COLO829 (cell line): Measurements from ENCODE around the gene AAK1.
"Not testable (repeated sequence)": the region's sequence is repeated elsewhere in the genome, so short reads cannot be mapped to it uniquely, and the experiment has no call there.

ENCODE experiments used
- DNase-seq: peaks from one replicate; pipeline ENCODE4 v3.0.0; 2012; ENCODE audit warnings: low spot score

Gene AAK1

DNA sequence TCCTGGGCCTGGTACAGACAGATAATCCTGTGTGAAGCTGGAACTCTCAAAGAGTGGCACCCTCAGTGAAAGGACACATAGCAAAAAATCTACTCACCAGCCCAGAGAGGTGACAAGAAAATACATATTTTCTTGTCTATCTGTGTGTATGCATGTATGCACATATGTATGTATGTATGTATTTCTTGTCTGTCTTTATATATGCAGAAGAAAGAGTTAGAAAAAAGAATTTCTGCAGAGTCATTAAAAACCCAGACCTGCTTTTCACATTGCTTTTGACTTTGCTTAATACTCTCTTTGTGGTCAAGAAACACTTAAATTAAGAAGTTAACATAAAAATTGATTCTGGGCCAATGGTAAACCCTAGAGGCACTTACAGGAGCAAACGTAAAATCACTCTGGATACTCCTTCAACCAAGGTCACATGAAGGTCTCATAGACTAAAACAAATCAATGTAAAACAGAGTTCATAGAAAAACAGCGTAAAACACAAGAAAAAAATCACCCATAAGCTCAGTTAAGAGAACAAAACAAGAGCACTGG, 16.5 kb upstream of the AAK1 start:
- no peak for DNase-seq

DNA sequence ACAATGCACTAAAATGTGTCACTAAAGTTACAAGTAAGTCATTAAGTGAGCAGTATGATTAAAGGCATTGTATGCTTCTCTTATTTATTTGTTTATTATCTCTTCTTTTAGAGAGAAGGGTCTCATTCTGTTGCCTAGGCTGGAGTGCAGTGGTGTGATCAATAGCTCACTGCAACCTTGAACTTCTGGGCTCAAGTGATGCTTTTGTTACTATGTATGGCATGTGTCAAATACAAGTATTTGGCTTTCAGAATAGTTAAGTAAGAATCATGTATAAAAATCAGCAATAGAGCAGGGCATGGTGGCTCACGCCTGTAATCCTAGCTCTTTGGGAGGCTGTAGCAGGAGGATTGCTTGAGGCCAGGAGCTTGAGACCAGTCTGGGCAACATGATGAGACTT, 15.8 kb upstream of the AAK1 start:
- no peak for DNase-seq

DNA sequence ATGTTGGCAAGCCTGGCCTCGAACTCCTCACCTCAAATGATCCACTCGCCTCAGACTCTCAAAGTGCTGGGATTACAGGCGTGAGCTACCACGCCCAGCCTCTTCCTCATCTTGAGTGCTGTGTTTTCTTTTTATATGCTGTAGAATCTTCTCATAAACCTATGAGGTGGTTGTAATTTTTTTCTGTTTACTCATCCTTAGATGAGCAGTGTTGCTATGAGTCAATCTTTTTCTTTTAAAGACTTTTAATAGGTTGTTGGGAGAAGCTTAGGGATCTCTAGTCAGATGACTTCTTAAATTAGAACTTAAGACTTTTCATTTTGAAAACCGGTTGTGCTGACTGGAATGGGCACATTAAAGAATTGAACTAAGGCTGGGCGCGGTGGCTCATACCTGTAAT, 8.7 kb upstream of the AAK1 start:
- DNase-seq = peak; percentile 16

- DNase-seq = not testable (repeated sequence)
Measured at GRCh38 chr2:69647196-69647595, 3.7 kb upstream of the AAK1 start.

DNA sequence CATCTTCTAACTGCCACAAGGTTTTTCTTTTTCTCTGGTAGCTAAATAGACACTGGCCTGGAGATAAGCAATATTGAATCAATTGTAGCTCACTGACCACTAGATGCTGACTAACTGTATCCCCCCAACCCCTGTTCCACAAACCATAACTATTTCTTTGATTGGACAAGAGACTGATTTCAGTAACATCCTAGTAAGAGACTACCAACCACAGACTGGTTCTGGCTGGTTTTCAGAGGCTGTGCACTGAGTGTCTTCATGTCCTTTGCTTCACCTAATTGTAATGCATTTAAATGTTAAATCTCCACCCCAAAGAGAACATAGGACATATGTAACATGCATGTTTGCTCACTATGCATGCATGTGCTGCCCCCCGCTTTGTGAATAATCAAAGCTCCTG, 3.2 kb upstream of the AAK1 start:
- no peak for DNase-seq

DNA sequence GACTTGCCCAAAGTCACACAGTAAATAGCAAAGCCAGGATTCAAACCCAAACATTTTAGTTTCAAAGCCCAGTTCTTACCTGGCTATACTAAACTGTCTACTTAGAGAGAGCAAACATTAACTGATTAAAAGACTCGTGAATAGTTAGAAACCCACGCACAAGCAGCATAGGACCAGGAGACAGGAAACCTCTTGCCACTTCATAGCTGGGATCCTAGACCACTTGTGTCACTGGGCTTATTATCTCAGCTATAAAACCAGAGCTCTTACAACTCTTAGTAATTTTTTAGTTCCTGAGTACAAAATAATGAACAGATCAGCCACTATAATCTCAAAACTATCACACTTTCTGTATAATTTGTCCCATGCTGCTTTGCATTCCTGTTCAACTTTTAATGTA, 2.4 kb upstream of the AAK1 start:
- DNase-seq = no peak

- DNase-seq = no peak
Measured at GRCh38 chr2:69645031-69645431, 1.5 kb upstream of the AAK1 start.

GRCh38 chr2:69644506-69644979, 1.0 kb upstream of the AAK1 start:
- no peak for DNase-seq

- peak; percentile 60 for DNase-seq
Measured at GRCh38 chr2:69642709-69643601, 584 bp downstream of the AAK1 start.

GRCh38 chr2:69641887-69642708, 1.4 kb downstream of the AAK1 start:
- DNase-seq = no peak

DNA sequence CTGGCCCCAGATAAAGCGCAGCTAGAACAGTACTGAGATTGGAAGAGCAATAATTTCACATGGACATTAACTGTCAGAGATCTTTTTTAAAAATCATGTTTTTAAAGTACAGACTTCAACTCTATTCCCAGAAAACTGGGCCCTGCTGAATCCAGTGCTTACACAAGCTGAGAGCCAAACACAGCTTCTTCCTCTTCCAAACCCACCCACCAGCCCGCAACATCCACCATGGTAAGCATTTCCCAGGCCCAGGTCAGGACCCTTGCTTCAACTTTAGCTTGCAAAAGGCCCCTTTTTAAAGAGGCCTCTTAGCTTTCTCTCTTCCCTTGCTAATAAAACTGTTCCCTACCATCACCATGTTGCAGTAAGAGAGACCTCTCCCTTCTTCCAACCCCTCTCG, 2.1 kb downstream of the AAK1 start:
- no peak for DNase-seq

GRCh38 chr2:69639266-69639665, 4.3 kb downstream of the AAK1 start:
- no peak for DNase-seq

DNA sequence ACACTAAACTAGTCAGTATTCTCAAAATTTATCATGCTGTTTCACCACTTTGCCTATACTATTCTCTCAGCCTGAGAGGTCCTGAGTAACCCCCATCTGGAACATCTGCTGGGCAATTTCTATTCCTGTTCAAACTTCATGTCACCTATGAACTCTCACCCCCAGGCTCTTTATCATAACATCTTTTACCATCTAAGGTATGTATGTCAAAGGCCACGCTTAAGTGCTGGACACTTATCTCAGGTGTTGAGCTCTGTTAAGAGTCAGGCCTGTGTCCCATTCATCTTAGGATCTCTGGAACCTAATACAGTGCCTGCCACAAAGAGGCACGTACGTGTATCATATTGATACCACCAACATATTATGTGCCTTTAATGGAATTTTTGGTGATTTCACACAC, 4.9 kb downstream of the AAK1 start:
- DNase-seq = no peak

DNA sequence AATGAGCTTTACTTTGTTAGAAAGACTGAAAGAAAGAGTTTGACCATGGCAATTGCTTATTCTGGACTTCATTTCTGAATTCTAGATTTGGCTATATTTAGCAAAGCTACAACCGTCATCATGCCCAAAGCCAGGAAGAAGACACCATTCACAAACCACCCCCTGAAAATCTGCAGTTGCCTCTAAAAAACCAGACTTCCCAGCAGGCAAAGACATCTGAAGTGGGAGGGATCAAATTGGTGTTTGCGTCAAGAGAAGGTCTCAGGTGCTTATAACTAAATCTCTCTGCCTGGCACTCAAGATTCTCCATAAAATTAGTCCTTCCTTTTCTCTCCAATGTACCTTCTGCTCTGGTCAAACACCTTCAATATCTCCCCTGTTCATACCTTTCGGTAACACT, 5.6 kb downstream of the AAK1 start:
- DNase-seq = no peak

- no peak for DNase-seq
Measured at GRCh38 chr2:69636395-69636794, 7.1 kb downstream of the AAK1 start.

GRCh38 chr2:69635432-69635831, 8.1 kb downstream of the AAK1 start:
- no peak for DNase-seq

GRCh38 chr2:69634196-69634821, 9.2 kb downstream of the AAK1 start:
- no peak for DNase-seq

DNA sequence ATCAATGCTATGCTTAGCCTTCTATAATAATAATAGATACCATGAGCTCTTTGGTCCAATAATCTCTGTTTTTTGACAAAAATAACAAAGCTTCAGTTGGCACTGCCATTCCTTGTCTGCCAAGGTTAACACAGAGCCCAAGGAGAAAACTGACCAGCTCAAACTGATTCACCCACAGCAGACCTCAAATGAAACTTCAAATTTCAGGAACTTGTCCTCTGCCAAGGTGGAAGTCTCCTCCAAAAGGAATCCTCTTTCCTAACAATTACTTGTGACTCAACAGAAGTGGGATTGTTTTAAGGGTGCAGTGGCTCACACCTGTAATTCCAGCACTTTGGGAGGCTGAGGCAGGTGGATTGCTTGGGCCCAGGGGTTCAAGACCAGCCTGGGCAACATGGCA, 12.1 kb downstream of the AAK1 start:
- DNase-seq = no peak

DNA sequence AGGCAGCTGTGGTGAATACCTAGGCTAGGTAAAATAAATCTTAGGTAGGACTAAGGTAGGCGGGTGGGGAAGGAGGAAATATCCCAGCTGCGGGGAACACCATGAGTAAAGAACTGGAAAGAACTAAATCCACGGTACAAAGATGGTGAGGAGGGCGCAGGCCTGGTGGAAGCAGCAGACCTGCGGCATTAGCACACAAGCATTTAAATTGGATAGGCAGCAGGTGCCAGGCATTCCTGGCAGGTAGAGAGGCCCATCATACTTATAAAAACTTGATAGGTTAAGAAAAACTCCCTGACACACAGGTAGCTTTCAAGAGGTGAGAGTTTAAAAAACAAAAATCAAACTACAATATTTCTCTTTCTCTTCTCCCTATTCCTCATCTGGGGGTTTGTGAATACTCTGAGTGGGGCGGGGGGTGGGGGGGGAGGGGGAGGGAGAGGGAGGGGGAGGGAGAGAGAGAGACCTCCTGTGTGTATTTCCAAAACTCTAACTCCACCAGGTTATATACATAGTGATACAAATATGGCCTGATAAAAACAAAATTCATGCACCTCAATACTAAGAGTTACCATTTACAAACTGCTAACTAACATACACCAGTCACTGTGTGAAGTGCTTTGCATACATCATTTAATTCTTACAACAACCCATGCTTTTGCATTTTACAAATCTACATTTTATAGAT, 13.5 kb downstream of the AAK1 start:
- DNase-seq = no peak

- DNase-seq = no peak
Measured at GRCh38 chr2:69628325-69629021, 15.1 kb downstream of the AAK1 start.
